ENCODE data around the gene ETFA. TPM values are rescaled to one million over a fixed set of nuclear protein-coding genes. Genes with fewer than 3 reads are reported as not detected.
A peak's percentile ranks its signal among the peaks of the same experiment; 100 is the strongest.

ETFA gene
- total RNA-seq, 4 donors from 2014 or later: 56.6 to 125 (median 83.1) TPM

DNA sequence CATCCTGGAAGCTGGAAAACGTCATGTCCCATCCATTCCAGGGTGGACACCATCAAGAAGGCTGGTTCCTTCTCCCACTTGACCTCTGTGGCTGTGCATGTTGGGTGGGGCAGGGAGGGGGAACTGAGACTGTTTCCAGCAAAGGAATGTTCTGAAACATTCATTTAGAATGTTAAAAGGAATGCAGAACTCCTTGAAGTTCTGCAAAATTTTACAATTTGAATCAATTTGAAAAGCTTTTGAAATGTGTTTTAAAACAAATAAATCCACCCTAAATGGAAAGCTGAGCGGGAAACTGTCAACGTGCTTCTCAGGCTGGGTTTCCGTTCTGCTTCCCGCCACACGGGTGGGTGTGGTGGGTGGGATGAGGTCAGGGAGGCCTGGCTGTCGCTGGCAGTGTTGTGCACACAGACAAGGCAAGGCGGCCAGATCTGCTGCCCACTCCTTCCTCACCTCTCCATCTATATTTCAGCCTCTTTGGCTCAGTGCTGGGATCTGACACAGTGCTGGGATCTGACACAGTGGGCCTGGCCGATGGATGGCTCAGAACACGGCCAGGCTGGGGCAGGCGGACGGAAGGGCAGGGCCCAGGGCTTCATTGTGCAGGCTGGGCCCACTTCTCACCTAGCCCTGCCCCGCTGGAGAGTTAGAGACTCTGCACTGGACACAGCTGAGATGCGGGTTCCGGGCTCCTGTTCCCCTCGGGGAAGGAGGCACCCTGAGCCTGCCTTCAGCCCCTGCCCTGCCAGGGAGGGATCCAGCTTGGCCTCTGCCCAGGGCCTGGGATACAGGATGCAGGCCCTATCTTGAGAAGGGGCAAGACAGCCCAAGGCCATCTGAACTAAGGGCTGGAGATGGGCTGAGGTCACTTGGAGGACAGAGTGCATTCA is 141.1 kb downstream of the ETFA start:
- intact Hi-C loops (cut with DNase I): no loop called here
- Histone ChIP-seq H3K27ac (peak overlapping the region in 3 of 4 donors; percentile 34 to 62 (median 39)), H3K4me3 (no peak overlapping the region), H3K9me3 (no peaks in the 10 kb centered on the region), H3K36me3 (no peaks in the 10 kb centered on the region), H3K27me3 (no peaks in the 10 kb centered on the region), H3K4me1 (peaks cover 0 to 16% (median 5%) of the 10 kb centered on the region in 3 donors)
- DNase-seq: no peak
- TF ChIP-seq, protein P1, sequence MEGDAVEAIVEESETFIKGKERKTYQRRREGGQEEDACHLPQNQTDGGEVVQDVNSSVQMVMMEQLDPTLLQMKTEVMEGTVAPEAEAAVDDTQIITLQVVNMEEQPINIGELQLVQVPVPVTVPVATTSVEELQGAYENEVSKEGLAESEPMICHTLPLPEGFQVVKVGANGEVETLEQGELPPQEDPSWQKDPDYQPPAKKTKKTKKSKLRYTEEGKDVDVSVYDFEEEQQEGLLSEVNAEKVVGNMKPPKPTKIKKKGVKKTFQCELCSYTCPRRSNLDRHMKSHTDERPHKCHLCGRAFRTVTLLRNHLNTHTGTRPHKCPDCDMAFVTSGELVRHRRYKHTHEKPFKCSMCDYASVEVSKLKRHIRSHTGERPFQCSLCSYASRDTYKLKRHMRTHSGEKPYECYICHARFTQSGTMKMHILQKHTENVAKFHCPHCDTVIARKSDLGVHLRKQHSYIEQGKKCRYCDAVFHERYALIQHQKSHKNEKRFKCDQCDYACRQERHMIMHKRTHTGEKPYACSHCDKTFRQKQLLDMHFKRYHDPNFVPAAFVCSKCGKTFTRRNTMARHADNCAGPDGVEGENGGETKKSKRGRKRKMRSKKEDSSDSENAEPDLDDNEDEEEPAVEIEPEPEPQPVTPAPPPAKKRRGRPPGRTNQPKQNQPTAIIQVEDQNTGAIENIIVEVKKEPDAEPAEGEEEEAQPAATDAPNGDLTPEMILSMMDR (IDR thresholded peaks at IDR 0.05): no peak
- TF ChIP-seq POLR2A (IDR thresholded peaks at IDR 0.05): no peak
- 45 to 76% methylated on average over 8 to 15 of the region's 16 CpGs for WGBS, 2 donors

DNA sequence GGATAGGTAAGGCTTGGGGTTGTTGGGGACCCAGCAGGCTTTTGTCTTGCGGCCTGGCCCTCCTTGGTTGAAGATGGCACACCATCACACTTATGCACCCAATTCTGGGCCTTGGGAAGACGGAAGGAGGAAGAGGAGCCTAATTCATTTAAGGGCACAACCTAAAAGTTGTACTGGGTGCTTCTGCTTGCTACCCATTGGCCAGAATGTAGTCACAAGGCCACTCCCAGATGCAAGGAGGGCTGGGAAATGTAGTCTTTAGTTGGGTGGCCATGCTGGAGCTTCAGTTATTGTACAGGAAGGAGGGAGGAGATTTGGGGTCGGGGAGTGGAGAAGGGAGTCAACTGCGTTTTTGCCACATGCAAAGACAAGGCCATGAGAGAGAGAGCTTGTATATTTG is 142.3 kb downstream of the ETFA start:
- Histone ChIP-seq H3K9me3 (no peaks in the 10 kb centered on the region), H3K36me3 (no peaks in the 10 kb centered on the region), H3K4me1 (peaks cover 0 to 16% (median 5%) of the 10 kb centered on the region in 3 donors), H3K27ac (peak overlapping the region in 1 of 4 donors; percentile 40), H3K4me3 (no peak overlapping the region), H3K27me3 (no peaks in the 10 kb centered on the region)
- intact Hi-C loops (cut with DNase I): no loop called here
- WGBS, 2 donors: 69 to 78% methylated on average over 3 to 4 of the region's 4 CpGs
- no peak for DNase-seq
- TF ChIP-seq, protein P1 (IDR thresholded peaks at IDR 0.05): no peak
- no peak for TF ChIP-seq POLR2A (IDR thresholded peaks at IDR 0.05)

DNA sequence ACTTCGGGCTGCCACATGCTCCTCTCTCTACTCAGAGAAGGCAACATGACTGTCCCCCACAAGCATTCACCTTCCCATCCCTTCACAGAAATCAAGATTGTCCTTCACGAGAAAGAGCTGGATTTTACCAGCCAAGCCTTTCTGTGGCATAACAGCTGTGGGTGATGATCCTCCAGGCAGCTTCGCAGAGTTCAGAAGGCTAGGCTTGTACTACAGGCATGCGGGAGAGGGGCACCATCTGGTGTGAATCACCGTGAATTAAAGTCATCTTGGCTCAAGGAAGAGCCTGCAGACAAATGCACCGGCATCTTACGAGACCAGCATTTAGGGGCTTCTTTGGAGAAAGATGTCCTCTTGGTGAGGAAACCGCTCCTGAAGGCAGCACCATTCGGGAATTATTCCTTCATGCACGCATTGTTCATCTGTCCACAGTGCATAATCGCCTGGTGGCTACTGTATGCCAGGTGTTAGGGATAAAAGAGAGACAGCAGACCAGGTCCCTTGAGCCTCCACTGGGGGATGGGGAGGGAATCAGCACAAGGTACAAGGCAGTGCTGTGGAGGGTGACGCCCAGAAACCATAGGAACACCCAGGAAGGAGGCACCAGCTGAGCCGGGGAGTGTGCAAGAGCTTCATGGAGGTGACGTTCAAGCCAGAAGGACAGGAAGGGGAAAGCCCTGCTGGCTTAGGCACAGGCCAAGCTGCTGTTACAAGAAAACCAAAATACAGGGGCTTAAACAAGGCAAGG is 142.9 kb downstream of the ETFA start:
- intact Hi-C loops (cut with DNase I): no loop called here
- no peaks in the 10 kb centered on the region for H3K9me3 ChIP-seq
- H3K27ac ChIP-seq: no peak overlapping the region
- H3K4me3 ChIP-seq: no peak overlapping the region
- no peaks in the 10 kb centered on the region for H3K27me3 ChIP-seq
- H3K4me1 ChIP-seq: peaks cover 0 to 19% (median 5%) of the 10 kb centered on the region in 3 donors
- no peaks in the 10 kb centered on the region for H3K36me3 ChIP-seq
- whole genome bisulfite sequencing, 2 donors: 78 to 82% methylated on average over 6 to 13 of the region's 14 CpGs
- DNase-seq: no peak
- TF ChIP-seq, protein P1 (IDR thresholded peaks at IDR 0.05): no peak
- TF ChIP-seq POLR2A (IDR thresholded peaks at IDR 0.05): no peak

DNA sequence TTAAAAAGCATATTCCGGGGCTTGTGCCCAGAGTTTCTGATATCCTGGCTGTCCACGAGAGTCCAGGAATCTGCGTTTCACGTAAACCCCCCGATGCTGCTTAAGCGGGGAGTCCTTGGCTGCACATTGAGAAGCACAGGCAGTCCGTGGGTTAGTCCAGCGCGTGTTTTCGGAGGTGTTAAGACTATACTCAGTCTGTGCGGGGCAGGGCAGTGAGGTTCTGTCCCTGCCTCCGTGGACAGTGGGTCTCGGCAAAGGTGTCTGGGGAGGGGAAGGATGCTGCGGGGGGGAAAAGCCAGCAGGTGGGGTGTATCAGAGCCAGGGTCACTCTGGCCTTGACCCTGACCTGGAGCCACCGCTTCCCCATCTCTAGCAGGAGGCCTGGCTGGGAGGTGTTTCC is 145.3 kb downstream of the ETFA start:
- Histone ChIP-seq H3K9me3 (no peaks in the 10 kb centered on the region), H3K4me1 (peaks cover 7 to 41% (median 10%) of the 10 kb centered on the region in 3 donors), H3K27ac (no peak overlapping the region), H3K27me3 (no peaks in the 10 kb centered on the region), H3K4me3 (no peak overlapping the region), H3K36me3 (no peaks in the 10 kb centered on the region)
- WGBS, 2 donors: 92 to 100% methylated on average over 1 to 13 of the region's 15 CpGs
- intact Hi-C loops (cut with DNase I): no loop called here
- TF ChIP-seq, protein P1 (IDR thresholded peaks at IDR 0.05): no peak
- no peak for TF ChIP-seq POLR2A (IDR thresholded peaks at IDR 0.05)
- no peak for DNase-seq

Other genes with a start within 250 kb of the ETFA start
- under 1 TPM in 3 of 4 donors, not detected in 1; 0.22 to 0.95 (median 0.70) TPM for gene ISL2, start 25.3 kb upstream of the ETFA start, total RNA-seq

Measured in esophagus squamous epithelium (tissue), 5 donors.